RPMI7951 (cell line): ENCODE measurements around the gene LMBR1L. TPM values are rescaled to one million over a fixed set of nuclear protein-coding genes. Genes with fewer than 3 reads are reported as not detected.

Experiments
- DNase-seq: peaks from one replicate; pipeline ENCODE4 v3.0.0-alpha.2; 2012; ENCODE audit warnings: low read depth
- total RNA-seq: library from RNA; depleted of rRNA; stranded (reverse); fragments of >200 nt; shearing (Covaris generic); gene quantifications from 2 replicates; pipeline ENCODE4 v1.2.3, GENCODE V29; 2014

LMBR1L gene
- total RNA-seq, 1 experiment from 2014 or later = 24.5 TPM

- peak; percentile 73 for DNase-seq
Observed at GRCh38 chr12:49121047-49121696, 10.5 kb upstream of the LMBR1L start.

GRCh38 chr12:49111206-49111605 is 559 bp upstream of the LMBR1L start:
- no peak for DNase-seq

GRCh38 chr12:49109641-49110463 is 795 bp downstream of the LMBR1L start:
- no peak for DNase-seq

- no peak for DNase-seq
Observed at GRCh38 chr12:49108958-49109404, 1.7 kb downstream of the LMBR1L start.

- DNase-seq = no peak
Observed at GRCh38 chr12:49105504-49106084, 5.1 kb downstream of the LMBR1L start.

- no peak for DNase-seq
Observed at GRCh38 chr12:49104822-49105221, 5.8 kb downstream of the LMBR1L start.

- no peak for DNase-seq
Observed at GRCh38 chr12:49100380-49100779, 10.3 kb downstream of the LMBR1L start.

GRCh38 chr12:49098703-49099102 is 11.9 kb downstream of the LMBR1L start:
- no peak for DNase-seq

GRCh38 chr12:49098035-49098451 is 12.6 kb downstream of the LMBR1L start:
- DNase-seq = no peak

- DNase-seq = no peak
Observed at GRCh38 chr12:49097381-49097780, 13.3 kb downstream of the LMBR1L start.

GRCh38 chr12:49094975-49095365 is 15.7 kb downstream of the LMBR1L start:
- no peak for DNase-seq

GRCh38 chr12:49094160-49094974 is 16.3 kb downstream of the LMBR1L start, which contains the start of gene DHH:
Gene DHH (minus strand): TSS chr12:49094801. CDS start chr12:49094512, 289 bp downstream.
- DNase-seq = no peak

GRCh38 chr12:49093792-49094159 is 16.9 kb downstream of the LMBR1L start:
- no peak for DNase-seq

- no peak for DNase-seq
Observed at GRCh38 chr12:49092816-49093406, 17.7 kb downstream of the LMBR1L start.

GRCh38 chr12:49092086-49092815 is 18.4 kb downstream of the LMBR1L start:
- peak; percentile 64 for DNase-seq

- DNase-seq = no peak
Observed at GRCh38 chr12:49091836-49092085, 18.9 kb downstream of the LMBR1L start.

GRCh38 chr12:49091056-49091835 is 19.4 kb downstream of the LMBR1L start:
- no peak for DNase-seq

- no peak for DNase-seq
Observed at GRCh38 chr12:49089821-49090773, 20.6 kb downstream of the LMBR1L start.

GRCh38 chr12:49088932-49089330 is 21.7 kb downstream of the LMBR1L start:
- no peak for DNase-seq
